Fibroblast of upper back skin (primary cell): ENCODE results near the gene TOR2A.

Source experiments
- DNase-seq: peaks from one replicate; pipeline ENCODE4 v3.0.0-alpha.2; 2013

TOR2A gene

DNA sequence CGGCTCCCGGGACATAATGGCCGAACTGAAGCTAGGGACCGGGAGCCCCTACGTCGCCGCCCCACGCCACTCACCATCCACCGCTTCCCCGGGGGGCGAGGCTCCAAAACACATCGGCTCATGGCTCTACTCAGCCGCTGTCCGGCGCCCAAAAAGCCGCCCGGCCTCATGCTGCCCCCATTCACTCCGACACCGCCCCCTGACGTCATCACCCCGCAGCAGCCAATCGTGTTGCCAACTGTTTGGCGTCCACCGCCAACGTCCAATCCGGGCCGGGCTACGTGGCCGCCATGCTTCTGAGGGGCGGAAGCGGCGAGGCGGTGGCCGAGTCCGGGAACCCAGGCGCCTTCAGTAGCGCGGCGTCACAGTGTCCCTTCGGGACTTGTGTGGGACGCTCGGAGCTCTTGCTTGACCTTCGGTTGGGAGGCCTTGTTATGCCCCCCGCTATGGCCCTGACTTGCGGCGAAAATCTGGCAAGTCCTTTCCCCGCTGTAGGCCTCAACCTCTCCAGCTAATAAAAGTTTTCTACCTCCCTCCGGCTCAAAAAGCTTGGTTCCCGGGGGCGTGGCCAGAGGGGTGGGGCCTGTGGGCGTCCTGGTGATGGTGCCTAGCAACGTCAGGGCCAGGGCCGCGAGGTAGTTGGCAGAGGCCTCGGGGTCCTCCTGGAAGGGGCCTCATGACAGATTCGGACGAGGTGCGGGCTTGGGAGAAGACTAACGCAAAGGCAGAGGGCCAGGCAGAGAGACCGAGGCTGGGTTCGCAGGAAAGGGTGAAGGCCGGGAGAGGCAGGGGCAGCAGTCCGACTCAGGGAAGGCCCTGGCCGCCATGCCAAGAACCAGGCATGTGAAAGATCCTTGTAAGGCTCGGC lies 19.4 kb downstream of the TOR2A start, which contains the start of the genes PTRH1 and TTC16:
Gene PTRH1 (minus strand): TSS at position 194 of the 868 bp plus-strand sequence. CDS start 24 bp downstream, at position 170.
Gene TTC16 (plus strand): TSS at position 610 of the 868 bp plus-strand sequence. CDS start 67 bp downstream, at position 677.
- DNase-seq, result peak; percentile 94

GRCh38 chr9:127714951-127715469 lies 20.1 kb downstream of the TOR2A start:
- no peak for DNase-seq

GRCh38 chr9:127714020-127714750 lies 20.9 kb downstream of the TOR2A start:
- DNase-seq, result no peak

DNA sequence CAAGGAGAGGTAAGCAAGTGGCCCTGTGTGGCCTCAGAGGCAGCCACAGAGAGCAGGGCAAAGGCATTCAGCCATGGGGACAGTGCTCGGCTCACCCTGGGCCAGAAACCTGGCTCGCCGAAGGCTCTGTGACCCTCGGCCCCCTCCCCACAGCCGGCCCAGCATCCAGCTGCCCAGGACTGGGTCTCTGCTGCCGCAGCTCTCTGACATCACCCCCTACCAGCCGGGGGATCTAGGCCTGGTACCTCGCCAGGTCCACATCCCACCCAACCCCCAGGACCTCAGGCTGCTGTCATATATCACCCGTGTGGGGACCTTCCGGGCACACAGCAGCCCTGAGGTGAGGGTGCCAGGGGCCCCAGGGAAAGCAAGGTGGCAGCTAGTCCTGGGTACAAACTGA lies 22.2 kb downstream of the TOR2A start:
- DNase-seq, result no peak

DNA sequence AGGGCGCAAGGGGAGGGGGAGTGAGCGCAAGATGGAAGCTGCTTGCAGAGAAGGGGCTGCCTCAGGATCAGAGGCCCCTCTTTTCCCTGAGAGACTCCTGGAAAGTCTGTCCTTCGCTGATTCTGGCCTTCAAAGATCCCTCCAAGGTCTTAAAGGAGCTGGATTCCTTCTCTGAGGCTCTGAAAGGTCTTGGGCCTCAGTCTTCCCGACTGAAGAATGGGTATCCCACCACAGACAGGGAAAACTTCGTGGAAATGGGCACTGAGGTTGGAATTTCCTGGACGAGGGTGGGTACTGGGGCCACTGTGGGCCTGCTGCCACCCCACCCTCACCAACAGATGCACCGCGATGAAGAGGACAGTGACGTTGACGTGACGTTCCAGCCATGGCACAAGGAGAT lies 22.7 kb downstream of the TOR2A start:
- no peak for DNase-seq

DNA sequence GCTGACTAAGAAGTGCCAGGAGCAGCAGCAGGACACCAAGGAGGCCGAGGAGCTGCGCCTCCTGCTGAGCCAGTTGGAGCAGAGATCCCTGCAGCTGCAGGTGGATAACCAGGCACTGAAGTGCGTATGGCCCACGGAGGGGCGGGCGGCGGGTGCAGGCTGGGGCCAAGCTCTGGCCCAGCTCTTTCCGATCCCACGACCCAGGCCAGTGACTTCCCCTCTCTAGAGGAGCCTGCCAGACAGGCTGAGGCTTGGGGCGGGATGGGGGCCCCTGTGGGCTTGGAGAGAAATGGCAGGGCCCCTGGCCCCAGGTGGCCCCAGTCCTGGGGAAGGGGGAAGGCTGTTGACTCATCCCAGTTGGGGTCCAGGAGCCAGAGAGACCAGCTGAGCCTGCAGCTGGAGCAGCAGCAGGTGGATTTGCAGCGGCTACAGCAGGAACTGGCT lies 23.2 kb downstream of the TOR2A start:
- no peak for DNase-seq

GRCh38 chr9:127711226-127711701 lies 23.8 kb downstream of the TOR2A start:
- DNase-seq, result no peak

- no peak for DNase-seq
Observed at GRCh38 chr9:127710204-127710783, 24.8 kb downstream of the TOR2A start.

- DNase-seq, result no peak
Observed at GRCh38 chr9:127708952-127709587, 26.0 kb downstream of the TOR2A start.

DNA sequence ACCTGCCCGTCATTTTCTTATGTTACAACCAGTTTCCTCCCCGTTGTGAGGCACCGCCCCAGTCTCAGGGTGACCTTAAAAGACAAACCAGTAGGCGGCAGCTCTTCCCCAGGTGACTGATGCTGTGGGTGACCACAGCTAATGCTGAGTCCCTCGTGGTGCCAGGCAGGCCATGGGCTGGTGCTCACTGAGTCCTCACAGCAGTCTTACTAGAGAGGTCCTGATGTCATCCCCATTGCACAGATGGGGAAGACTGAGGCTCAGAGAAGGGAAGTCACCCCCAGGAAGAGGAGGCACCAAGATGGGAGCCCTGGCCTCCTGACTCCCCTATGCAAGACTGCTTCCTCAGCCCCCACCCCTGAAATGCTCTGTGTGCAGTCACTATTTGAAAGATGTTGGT lies 27.3 kb downstream of the TOR2A start:
- no peak for DNase-seq

- DNase-seq, result no peak
Observed at GRCh38 chr9:127706836-127707241, 28.3 kb downstream of the TOR2A start, which contains the start of gene CFAP157. Gene CFAP157, plus strand, starts transcription at chr9:127706988. Its CDS starts 44 bp downstream, at chr9:127707032.

- no peak for DNase-seq
Observed at GRCh38 chr9:127705577-127706379, 29.3 kb downstream of the TOR2A start.

DNA sequence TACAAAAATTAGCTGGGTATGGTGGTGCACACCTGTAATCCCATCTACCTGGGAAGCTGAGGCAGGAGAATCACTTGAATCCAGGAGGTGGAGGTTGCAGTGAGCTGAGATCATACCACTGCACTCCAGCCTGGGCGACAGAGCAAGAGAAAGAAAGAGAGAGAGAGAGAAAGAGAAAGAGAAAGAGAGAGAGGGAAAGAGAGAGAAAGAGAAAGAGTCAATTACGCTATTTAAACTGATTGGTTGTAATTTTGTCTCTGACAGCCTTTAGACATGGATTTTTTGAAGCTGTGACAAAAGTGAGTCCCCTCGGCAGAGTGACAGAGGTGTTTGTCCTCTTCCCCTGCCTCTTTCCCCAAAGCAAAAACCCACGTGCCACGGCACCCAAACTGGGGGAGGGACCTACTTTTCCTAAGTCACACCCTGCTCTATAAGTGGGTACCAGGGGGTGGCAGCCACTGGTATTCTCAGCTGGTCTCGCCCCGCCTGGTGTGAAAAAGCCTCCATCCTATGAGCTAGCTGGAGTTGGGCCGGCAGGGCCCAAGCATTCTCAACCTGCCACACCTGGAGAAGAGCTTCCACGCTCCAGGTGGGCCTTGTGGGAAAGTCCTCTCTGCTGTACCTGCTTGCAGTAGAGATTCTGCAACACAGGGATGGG lies 31.7 kb downstream of the TOR2A start:
- DNase-seq, result no peak

DNA sequence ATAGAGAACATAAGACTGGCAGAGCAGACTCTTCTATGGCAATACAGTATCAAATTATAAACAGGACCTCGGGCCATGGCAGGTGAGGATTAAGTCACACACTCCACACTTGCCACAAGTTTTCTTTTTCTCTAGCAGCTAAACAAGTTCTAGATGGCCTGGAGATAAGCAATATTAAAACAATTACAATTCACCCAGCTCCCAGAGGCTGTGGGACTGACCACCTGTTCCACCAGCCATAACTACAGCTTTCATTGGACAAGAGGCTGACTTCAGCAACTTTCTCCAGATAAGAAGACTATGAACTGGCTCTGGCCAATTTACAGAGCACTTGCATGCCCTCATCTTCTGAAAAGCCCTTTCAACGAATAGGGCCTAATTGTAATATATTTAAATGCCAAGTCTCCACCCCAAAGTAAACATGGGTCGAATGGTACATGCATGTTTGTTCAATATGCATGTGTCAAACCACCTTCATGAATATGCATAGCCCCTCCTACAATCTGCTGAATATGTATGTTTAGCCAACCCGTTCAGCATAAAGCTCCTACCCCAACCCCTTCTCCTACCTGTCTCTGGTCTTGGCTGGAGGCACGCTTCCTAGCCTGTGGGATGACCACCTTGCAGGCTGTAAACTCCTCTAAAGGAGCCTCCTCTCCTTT lies 34.4 kb downstream of the TOR2A start:
- DNase-seq, result no peak

DNA sequence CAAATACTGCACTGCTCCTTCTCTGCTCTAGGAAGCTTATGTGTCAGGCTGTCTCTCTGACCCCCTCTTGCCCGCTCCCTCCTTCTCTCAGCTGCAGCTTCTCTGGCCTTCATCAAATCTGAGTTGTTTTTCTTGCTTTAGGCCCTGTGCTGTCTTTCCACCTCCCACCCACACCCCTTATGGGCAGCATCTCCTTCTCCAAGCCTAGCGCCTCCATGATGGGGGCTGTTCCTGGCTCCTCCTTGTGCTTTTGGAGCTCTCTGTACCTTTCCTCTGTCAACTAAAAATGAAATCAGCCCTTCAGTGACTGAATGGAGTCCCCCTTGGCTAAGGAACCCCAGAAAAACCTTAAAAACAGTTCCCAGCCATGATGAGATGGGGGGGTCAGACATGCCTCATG lies 35.0 kb downstream of the TOR2A start:
- DNase-seq, result no peak

DNA sequence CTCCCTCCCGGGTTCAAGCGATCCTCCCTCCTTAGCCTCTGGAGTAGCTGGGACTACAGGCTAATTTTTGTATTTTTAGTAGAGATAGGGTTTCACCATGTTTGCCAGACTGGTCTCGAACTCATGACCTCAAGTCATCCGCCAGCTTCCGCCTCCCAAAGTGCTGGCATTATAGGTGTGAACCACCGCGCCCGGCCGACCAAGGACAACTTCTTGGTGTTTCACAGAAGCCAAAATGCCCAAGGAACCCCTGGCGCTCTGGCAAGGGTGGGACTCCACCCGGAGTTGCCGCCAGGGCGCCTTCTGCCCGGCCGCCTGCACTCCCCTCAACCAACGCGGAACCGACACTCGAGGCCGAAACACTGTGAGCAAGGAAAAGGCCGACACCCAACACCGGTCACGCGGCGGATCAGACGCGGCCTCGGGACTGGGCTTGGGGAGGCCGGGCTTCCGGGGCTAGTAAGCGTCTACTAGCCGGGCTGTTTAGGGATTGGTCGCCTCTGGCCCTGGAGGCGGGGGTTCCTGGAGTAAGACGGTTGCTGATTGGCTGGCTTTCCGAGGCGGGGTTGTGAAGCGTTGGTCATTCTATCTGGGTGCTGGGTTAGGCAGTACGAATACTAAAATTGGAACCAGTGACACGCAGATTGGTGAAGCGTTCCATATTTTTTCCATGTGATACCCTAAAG lies 36.0 kb downstream of the TOR2A start:
- peak; percentile 97 for DNase-seq

DNA sequence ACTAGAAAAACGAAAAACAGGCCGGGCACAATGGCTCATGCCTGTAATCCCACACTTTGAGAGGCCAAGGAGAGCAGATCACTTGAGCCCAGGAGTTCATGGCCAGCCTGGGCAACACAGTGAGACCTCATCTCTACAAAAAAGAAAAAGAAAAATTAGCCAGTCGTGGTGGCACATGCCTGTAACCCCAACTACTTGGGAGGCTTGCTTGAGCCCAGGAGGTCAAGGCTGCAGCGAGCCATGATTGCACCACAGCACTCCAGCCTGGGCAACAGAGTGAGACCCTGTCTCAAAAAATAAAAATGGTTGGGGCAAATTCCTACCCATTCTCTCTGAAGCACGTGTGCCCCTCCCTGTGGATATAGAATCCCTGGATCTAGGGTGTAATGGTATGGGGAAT lies 36.7 kb downstream of the TOR2A start:
- no peak for DNase-seq

DNA sequence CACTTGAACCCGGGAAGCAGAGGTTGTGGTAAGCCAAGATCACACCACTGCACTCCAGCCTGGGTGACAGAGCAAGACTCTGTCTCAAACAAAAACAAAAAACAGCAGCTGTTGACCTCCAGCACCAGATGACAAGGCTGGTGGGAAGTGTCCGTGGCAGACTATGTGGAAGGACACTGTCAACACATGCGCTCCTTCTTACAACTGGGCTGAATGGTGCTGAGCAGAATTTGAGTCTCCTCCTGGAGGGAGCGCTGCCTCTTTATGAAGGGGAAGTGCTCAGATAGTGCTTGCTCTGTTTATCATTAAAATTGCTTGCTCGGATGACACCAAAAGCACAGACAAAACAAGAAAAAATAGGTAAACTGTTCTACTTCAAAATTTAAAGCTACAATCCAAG lies 37.5 kb downstream of the TOR2A start:
- no peak for DNase-seq

GRCh38 chr9:127694890-127695720 lies 40.0 kb downstream of the TOR2A start:
- DNase-seq, result peak; percentile 68
